GM21381 (cell line): ENCODE data around the gene FANCB.

Source experiments
- ATAC-seq: cut with Tn5 transposase; IDR thresholded peaks from one replicate; pipeline ENCODE4 v1.9.1; 2021; ENCODE audit warnings: mild to moderate bottlenecking, moderate library complexity; ENCODE audit not compliant: unreplicated experiment

FANCB gene

GRCh38 chrX:14837155-14837554 is 35.7 kb downstream of the FANCB start:
- ATAC-seq, result no peak

- no peak for ATAC-seq
These were observed 40.3 kb downstream of the FANCB start for GRCh38 chrX:14832586-14832985.

GRCh38 chrX:14832151-14832550 is 40.7 kb downstream of the FANCB start:
- ATAC-seq, result no peak

- ATAC-seq, result no peak
These were observed 43.2 kb downstream of the FANCB start for GRCh38 chrX:14829643-14830042.

GRCh38 chrX:14826319-14826718 is 46.5 kb downstream of the FANCB start:
- ATAC-seq, result no peak

- no peak for ATAC-seq
These were observed 47.0 kb downstream of the FANCB start for GRCh38 chrX:14825851-14826250.

GRCh38 chrX:14819769-14820168 is 53.1 kb downstream of the FANCB start:
- no peak for ATAC-seq

GRCh38 chrX:14817571-14817970 is 55.3 kb downstream of the FANCB start:
- ATAC-seq, result no peak

- no peak for ATAC-seq
These were observed 69.7 kb downstream of the FANCB start for GRCh38 chrX:14802943-14803710.

- ATAC-seq, result no peak
These were observed 71.7 kb downstream of the FANCB start for GRCh38 chrX:14801136-14801535.

- no peak for ATAC-seq
These were observed 74.0 kb downstream of the FANCB start for GRCh38 chrX:14798805-14799397.
